ENCODE measurements around the gene FRS2.

FRS2 gene

GRCh38 chr12:69508091-69508490 is 37.9 kb downstream of the FRS2 start:
- peaks cover 41% of the 10 kb centered on the region for H3K4me1 Mint-ChIP-seq (ENCODE audit: low read depth)

GRCh38 chr12:69508621-69509020 is 38.4 kb downstream of the FRS2 start:
- no peaks in the 10 kb centered on the region for H3K9me3 Mint-ChIP-seq
- peaks cover 43% of the 10 kb centered on the region for H3K4me1 Mint-ChIP-seq (ENCODE audit: low read depth)
- peak overlapping the region; percentile 58 for H3K27ac Mint-ChIP-seq
- peaks cover under 1% of the 10 kb centered on the region for H3K36me3 Mint-ChIP-seq (ENCODE audit: low read depth)
- H3K4me3 Mint-ChIP-seq = no peak overlapping the region
- H3K27me3 Mint-ChIP-seq = no peaks in the 10 kb centered on the region

More at GRCh38 chr12:69508091-69508490, 37.9 kb downstream of the FRS2 start:
- Mint-ChIP-seq H3K4me3 (no peak overlapping the region), H3K27ac (no peak overlapping the region), H3K27me3 (no peaks in the 10 kb centered on the region), H3K9me3 (no peaks in the 10 kb centered on the region), H3K36me3 (ENCODE audit: low read depth) (peaks cover 6% of the 10 kb centered on the region)

GRCh38 chr12:69509308-69509736 is 39.1 kb downstream of the FRS2 start:
- Mint-ChIP-seq H3K27ac (no peak overlapping the region), H3K9me3 (no peaks in the 10 kb centered on the region), H3K36me3 (ENCODE audit: low read depth) (no peaks in the 10 kb centered on the region), H3K27me3 (no peaks in the 10 kb centered on the region), H3K4me3 (no peak overlapping the region), H3K4me1 (ENCODE audit: low read depth) (peaks cover 47% of the 10 kb centered on the region)

- Mint-ChIP-seq H3K9me3 (no peaks in the 10 kb centered on the region), H3K27ac (no peak overlapping the region), H3K4me1 (ENCODE audit: low read depth) (peaks cover 55% of the 10 kb centered on the region), H3K36me3 (ENCODE audit: low read depth) (no peaks in the 10 kb centered on the region), H3K4me3 (no peak overlapping the region), H3K27me3 (no peaks in the 10 kb centered on the region)
Observed at GRCh38 chr12:69509904-69510827, 40.0 kb downstream of the FRS2 start.

GRCh38 chr12:69511016-69511415 is 40.8 kb downstream of the FRS2 start:
- no peaks in the 10 kb centered on the region for H3K36me3 Mint-ChIP-seq (ENCODE audit: low read depth)
- H3K27me3 Mint-ChIP-seq = no peaks in the 10 kb centered on the region
- H3K4me1 Mint-ChIP-seq (ENCODE audit: low read depth) = peaks cover 62% of the 10 kb centered on the region

GRCh38 chr12:69511469-69512267 is 41.5 kb downstream of the FRS2 start:
- no peaks in the 10 kb centered on the region for H3K36me3 Mint-ChIP-seq (ENCODE audit: low read depth)
- no peaks in the 10 kb centered on the region for H3K9me3 Mint-ChIP-seq
- peaks cover 62% of the 10 kb centered on the region for H3K4me1 Mint-ChIP-seq (ENCODE audit: low read depth)
- no peak overlapping the region for H3K27ac Mint-ChIP-seq
- no peak overlapping the region for H3K4me3 Mint-ChIP-seq
- no peaks in the 10 kb centered on the region for H3K27me3 Mint-ChIP-seq

More at GRCh38 chr12:69511016-69511415, 40.8 kb downstream of the FRS2 start:
- no peak overlapping the region for H3K27ac Mint-ChIP-seq
- H3K4me3 Mint-ChIP-seq = no peak overlapping the region
- H3K9me3 Mint-ChIP-seq = no peaks in the 10 kb centered on the region

GRCh38 chr12:69512820-69513219 is 42.6 kb downstream of the FRS2 start:
- Mint-ChIP-seq H3K4me1 (ENCODE audit: low read depth) (peaks cover 62% of the 10 kb centered on the region), H3K27me3 (no peaks in the 10 kb centered on the region), H3K4me3 (no peak overlapping the region), H3K9me3 (no peaks in the 10 kb centered on the region), H3K36me3 (ENCODE audit: low read depth) (no peaks in the 10 kb centered on the region), H3K27ac (no peak overlapping the region)

- no peak overlapping the region for H3K4me3 Mint-ChIP-seq
- no peaks in the 10 kb centered on the region for H3K27me3 Mint-ChIP-seq
- H3K4me1 Mint-ChIP-seq (ENCODE audit: low read depth) = peaks cover 58% of the 10 kb centered on the region
- no peak overlapping the region for H3K27ac Mint-ChIP-seq
- H3K36me3 Mint-ChIP-seq (ENCODE audit: low read depth) = peaks cover 4% of the 10 kb centered on the region
- H3K9me3 Mint-ChIP-seq = no peaks in the 10 kb centered on the region
Observed at GRCh38 chr12:69513297-69513696, 43.1 kb downstream of the FRS2 start.

- peak overlapping the region; percentile 31 for H3K27ac Mint-ChIP-seq
- peaks cover 4% of the 10 kb centered on the region for H3K36me3 Mint-ChIP-seq (ENCODE audit: low read depth)
- no peaks in the 10 kb centered on the region for H3K27me3 Mint-ChIP-seq
- peaks cover 52% of the 10 kb centered on the region for H3K4me1 Mint-ChIP-seq (ENCODE audit: low read depth)
- H3K4me3 Mint-ChIP-seq = no peak overlapping the region
- no peaks in the 10 kb centered on the region for H3K9me3 Mint-ChIP-seq
Observed at GRCh38 chr12:69514111-69514510, 43.9 kb downstream of the FRS2 start.

GRCh38 chr12:69514845-69515244 is 44.7 kb downstream of the FRS2 start:
- Mint-ChIP-seq H3K4me1 (ENCODE audit: low read depth) (peaks cover 54% of the 10 kb centered on the region), H3K9me3 (peaks cover 3% of the 10 kb centered on the region), H3K27me3 (no peaks in the 10 kb centered on the region), H3K27ac (no peak overlapping the region), H3K4me3 (no peak overlapping the region), H3K36me3 (ENCODE audit: low read depth) (peaks cover 8% of the 10 kb centered on the region)

GRCh38 chr12:69515394-69515930 is 45.3 kb downstream of the FRS2 start:
- Mint-ChIP-seq H3K9me3 (peaks cover 4% of the 10 kb centered on the region), H3K27me3 (no peaks in the 10 kb centered on the region), H3K27ac (no peak overlapping the region), H3K4me1 (ENCODE audit: low read depth) (peaks cover 56% of the 10 kb centered on the region), H3K36me3 (ENCODE audit: low read depth) (peaks cover 13% of the 10 kb centered on the region), H3K4me3 (no peak overlapping the region)

- Mint-ChIP-seq H3K4me1 (ENCODE audit: low read depth) (peaks cover 52% of the 10 kb centered on the region), H3K4me3 (no peak overlapping the region), H3K9me3 (peaks cover 13% of the 10 kb centered on the region), H3K27ac (no peak overlapping the region), H3K27me3 (no peaks in the 10 kb centered on the region), H3K36me3 (ENCODE audit: low read depth) (peaks cover 23% of the 10 kb centered on the region)
Observed at GRCh38 chr12:69516950-69517349, 46.8 kb downstream of the FRS2 start.

GRCh38 chr12:69517406-69517805 is 47.2 kb downstream of the FRS2 start:
- Mint-ChIP-seq H3K4me1 (ENCODE audit: low read depth) (peaks cover 52% of the 10 kb centered on the region), H3K27ac (no peak overlapping the region), H3K4me3 (no peak overlapping the region)

GRCh38 chr12:69519871-69520270 is 49.7 kb downstream of the FRS2 start:
- Mint-ChIP-seq H3K27ac (no peak overlapping the region), H3K36me3 (ENCODE audit: low read depth) (peaks cover 41% of the 10 kb centered on the region), H3K9me3 (peaks cover 22% of the 10 kb centered on the region), H3K4me1 (ENCODE audit: low read depth) (peaks cover 38% of the 10 kb centered on the region), H3K27me3 (no peaks in the 10 kb centered on the region), H3K4me3 (no peak overlapping the region)

More at GRCh38 chr12:69517406-69517805, 47.2 kb downstream of the FRS2 start:
- peaks cover 17% of the 10 kb centered on the region for H3K9me3 Mint-ChIP-seq
- H3K27me3 Mint-ChIP-seq = no peaks in the 10 kb centered on the region
- H3K36me3 Mint-ChIP-seq (ENCODE audit: low read depth) = peaks cover 28% of the 10 kb centered on the region

Measured in stimulated activated naive CD8-positive, alpha-beta T cell treated with anti-CD3 and anti-CD28 coated beads, Interleukin-15, Interleukin-2, amounts not matched to agents 100 ng/mL and 50 ng/mL, for 24 hours (primary cell).